GM19023 (cell line): ENCODE measurements around the gene DDX54.

ENCODE experiments used
- ATAC-seq: cut with Tn5 transposase; IDR thresholded peaks from one replicate; pipeline ENCODE4 v1.9.1; 2021; ENCODE audit warnings: mild to moderate bottlenecking, moderate library complexity; ENCODE audit not compliant: unreplicated experiment

Gene DDX54

DNA sequence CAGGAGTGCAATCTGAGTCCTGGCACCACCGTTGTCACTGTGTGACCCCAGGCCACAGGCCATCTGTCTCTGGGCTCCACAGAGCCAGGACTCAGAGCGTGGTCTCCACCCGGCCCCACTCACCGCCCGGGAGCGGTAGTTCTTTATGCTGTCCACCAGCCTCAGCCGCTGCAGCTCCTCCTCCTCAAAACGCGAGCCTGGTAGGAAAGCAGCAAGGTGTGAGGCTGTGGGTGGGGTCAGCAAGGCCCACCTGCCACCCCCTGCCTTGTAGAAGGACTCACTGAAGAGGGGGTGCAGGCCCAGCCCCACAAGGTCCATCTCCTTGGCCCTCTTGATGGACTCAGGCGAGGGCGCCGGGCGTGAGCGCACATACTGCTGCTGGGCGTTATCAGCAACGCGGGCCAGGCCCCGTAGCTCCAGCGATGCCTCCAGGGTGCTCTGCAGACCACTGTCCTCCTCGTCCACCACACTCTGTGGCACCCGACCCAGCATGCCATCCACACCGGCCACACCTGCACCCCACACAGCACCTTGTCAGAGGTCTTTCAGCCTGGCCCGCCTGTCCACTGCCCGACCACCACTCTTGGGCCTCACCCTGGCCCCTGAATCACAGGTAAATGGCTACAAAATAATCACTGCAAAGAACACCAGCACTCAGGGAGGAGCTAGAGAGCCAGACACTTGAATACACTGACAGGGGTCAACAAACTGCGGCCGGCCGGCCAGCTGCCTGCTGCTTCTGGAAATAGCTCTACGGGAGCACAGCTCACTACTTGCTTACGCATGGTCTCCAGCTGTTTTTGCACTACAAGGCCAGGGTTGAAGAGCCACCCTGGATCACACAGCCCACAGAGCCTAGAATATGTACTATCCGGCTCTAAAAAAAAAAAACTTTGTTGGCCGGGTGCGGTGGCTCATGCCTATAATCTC, 19.5 kb downstream of the DDX54 start:
- no peak for ATAC-seq

DNA sequence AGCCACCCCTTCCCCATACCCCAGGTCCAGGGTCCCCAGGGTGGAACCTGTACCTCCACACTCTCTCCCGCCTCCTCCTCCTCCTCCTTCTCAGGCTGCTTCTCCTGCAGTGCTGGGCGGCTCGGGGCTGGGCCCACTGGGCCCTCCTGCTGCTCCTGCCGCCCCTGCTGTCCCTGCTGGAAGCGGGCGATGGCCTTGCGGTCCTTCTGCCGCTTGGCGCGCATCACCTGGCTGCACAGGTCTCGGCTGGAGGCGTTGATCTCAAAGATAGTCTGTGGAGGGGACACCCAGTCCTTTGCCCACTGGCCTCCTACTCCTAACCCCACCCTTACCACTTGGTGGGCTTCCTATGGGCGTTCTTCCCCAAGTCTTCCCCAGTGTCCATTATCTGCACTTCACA, 21.3 kb downstream of the DDX54 start:
- no peak for ATAC-seq

DNA sequence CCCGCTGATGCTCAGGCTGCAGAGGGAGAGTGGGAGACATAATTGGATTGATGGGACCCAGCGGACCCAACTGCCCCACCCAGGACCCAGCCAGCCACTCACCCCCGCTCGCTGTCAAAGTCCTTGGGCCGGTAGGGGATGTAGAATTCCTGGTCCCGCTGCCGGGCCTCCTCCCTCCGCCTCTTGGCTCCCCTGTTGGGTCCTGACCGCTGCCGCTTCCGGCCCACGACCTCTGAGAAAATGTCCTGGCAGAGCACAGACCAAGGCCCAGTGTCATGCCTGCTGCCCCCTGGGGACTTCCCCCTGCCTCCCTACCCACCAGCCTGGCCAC, 22.3 kb downstream of the DDX54 start:
- ATAC-seq, result no peak

DNA sequence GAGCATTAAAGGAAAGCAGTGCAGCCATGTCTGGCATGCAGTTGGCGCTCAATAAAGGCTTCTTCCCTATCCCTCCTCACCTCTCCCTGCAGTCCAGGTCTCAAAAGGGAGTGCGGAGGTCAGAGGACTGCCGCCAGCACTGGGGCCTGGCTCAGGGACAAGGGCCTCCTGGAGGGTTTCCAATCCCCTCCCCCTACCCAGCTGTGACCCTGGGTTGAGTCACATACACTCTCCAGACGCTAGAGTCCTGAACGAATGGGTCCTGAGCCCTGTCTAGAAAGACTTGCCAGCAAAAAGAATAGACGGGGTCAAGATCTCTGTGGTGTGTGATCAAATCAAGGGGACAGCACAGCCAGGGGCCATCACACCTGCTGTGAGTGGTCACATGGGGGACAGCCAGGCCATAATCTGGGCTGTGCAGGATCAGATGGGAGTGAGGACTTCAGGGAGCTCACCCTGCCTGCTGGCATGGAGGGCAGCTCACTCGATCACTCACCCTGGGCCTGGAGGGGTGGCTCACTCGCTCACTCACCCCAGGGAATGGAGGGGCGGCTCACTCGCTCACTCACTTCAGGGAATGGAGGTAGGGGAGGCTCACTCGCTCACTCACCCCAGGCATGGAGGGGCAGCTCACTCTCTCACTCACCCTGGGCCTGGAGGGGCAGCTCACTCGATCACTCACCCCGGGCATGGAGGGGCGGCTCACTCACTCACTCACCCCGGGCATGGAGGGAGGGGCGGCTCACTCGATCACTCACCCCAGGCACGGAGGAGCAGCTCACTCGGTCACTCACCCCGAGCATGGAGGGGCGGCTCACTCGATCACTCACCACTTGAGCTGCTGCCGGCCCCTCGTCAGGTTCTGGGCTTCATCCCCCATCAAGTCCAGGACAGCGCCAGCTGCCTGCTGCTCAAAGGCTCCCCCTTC, 22.9 kb downstream of the DDX54 start:
- ATAC-seq, result no peak

DNA sequence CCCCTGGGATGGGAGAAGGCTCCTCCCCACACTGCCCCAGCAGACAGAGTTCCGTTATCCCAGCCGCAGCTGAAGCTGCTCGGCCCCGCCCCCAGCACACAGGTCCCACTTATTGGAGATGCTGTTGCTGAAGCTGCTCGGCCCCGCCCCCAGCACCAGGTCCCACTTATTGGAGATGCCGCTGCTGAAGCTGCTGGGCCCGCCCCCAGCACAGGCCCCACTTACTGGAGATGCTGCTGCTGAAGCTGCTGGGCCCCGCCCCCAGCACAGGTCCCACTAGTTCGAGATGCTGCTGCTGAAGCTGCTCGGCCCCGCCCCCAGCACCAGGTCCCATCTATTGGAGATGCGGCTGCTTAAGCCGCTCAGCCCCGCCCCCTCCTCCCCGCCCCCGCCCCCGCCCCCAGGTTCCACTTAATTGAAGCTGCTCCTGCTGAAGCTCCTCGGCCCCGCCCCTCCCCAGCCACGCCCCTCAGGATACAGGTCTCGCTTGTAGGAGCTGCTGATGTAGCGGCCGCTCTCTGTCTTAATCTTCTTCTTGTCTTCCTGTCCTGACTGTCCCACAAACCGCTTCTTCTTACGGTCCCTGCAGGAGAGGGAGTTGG, 23.8 kb downstream of the DDX54 start:
- ATAC-seq, result no peak

DNA sequence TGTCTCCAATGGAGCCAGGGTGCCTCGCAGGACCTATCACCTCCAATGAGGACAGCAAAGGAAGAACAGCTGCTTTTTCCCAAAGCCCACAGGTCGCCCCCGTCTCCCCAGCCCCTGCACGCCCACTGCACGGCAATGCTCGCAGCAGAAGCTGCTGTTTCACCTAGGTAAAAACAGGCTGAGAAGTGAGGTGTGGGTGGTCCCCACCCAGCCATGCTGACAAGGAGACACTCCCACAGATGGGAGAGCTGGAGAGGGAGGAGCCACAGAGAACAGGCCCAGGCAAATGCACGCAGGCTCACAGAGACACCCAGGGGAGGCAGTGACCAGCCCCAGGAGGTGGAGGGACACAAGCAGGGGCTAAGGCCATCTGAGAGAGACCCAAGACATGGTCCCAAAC, 25.3 kb downstream of the DDX54 start:
- ATAC-seq, result no peak

DNA sequence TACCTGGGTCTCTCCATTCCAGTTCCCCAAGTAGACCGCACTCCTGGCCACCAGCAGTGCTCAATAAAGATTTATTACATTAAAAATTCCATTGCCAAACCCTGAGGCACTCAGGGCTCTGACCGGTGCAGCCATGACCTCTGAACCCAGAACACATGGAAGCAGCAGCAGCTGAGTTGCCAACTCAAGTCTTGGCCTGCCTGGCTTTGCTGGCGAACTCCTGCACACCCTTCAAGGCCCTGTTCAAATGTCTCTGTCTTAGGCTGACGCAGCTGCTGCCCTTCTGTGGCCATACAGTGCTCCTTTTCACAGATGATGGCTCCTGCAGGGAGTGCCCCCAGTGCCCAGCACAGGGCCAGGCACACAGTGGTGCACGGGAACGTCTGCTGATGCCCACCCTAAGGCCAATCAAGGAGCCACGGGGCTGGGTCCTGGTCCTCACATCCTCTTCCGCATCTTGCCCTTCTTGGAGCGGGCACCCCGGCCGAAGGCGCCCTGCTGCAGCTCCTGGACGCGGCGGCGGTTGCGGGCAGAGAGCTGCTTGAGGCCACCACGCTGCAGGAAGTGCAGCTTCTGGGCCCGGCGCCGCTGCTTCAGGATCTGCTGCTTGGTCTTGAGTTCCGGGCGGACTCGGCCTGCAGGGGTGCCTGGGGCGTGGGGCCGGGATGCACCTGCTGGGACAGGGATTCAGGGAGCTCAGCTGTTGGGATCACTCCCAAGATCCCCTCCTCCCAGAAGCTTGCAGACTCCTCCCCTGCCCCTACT, 26.7 kb downstream of the DDX54 start:
- no peak for ATAC-seq

DNA sequence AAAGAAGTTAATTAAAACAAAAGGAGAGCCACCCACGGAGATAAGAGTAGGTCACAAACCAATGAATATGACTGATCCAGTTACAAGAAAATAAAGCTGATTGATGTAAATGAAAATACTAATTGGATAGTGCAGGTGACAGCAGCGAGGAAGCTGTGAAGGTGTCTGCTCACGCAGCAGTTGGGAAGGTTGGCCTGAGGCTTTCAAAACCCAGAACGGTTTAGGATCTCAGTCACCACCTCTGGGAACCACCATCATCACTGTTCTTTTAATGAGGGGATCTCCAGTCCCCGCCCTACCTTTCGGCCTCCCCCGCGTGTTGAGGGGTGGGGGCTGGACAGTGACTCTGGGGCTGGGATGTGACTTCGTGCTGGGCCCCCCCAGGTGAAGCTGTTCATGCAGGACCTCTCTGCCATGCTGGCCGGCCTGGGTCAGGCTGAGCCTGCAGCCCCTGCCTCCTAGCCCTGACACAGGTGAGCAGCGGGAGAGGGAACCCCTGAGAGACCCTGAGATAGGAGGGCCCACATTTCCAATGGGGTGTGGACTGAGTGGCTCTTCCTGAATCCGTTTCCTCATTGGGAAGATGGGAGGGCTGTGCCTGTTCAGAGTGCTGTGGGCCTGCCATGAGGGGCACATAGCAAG, 27.9 kb downstream of the DDX54 start:
- no peak for ATAC-seq

DNA sequence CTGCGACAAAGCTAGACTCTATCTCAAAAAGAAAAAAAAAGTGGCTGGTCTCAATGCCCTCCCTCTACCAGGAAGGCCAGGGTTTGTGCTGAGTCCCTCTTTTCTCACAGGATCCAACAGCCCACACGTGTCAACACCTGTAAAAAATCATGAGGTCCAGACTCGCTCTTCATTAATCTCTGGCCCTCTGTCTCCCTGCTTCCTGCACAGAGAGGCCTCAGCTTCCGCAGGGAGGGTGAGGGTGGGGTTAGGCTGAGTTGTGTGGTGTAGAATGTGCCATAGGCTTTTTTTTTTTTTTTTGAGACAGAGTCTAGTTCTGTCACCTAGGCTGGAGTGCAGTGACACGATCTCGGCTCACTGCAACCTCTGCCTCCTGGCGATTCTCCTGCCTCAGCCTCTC, 29.6 kb downstream of the DDX54 start:
- no peak for ATAC-seq

DNA sequence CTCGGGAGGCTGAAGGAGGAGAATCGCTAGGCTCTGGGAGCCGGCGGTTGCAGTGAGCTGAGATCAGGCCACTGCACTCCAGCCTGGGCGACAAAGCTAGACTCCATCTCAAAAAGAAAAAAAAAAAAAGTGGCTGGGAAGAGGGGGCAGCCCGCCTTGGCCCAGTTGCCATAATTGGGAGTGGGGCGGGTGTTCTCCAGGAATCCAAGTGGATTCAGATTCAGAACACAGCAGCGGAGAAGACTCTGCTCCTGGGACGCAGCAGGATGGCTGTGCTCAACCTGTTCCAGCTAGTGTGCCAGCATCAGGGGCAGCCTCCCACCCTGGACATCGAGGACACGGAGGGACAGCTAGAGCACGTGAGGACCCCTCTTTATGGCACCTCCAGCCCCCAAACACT, 30.2 kb downstream of the DDX54 start:
- ATAC-seq, result no peak

DNA sequence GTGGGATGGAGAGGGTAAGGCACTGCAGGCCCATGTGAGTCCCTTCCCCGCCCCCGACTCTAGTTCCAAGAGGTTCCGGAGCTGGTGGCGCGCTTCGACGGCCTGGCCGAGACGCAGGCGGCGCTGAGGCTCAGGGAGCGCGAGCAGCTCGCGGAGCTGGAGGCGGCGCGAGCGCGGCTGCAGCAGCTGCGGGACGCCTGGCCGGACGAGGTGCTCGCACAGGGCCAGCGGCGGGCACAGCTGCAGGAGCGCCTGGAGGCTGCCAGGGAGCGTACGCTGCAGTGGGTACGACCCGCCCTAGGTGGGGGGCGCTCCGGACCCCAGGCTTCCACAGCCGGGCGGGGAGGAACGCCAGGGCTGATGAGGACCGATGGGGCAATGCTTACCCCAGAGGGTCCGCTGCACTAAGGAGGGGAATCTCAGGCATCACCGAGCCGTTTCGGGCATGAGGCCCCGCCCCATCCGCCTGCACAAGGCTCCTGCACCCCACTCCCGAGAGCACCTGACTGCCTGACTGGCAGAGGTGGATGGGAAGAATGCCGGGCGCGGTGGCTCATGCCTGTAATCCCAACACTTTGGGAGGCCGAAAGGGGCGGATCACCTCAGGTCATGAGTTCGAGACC, 30.8 kb downstream of the DDX54 start:
- ATAC-seq, result no peak

DNA sequence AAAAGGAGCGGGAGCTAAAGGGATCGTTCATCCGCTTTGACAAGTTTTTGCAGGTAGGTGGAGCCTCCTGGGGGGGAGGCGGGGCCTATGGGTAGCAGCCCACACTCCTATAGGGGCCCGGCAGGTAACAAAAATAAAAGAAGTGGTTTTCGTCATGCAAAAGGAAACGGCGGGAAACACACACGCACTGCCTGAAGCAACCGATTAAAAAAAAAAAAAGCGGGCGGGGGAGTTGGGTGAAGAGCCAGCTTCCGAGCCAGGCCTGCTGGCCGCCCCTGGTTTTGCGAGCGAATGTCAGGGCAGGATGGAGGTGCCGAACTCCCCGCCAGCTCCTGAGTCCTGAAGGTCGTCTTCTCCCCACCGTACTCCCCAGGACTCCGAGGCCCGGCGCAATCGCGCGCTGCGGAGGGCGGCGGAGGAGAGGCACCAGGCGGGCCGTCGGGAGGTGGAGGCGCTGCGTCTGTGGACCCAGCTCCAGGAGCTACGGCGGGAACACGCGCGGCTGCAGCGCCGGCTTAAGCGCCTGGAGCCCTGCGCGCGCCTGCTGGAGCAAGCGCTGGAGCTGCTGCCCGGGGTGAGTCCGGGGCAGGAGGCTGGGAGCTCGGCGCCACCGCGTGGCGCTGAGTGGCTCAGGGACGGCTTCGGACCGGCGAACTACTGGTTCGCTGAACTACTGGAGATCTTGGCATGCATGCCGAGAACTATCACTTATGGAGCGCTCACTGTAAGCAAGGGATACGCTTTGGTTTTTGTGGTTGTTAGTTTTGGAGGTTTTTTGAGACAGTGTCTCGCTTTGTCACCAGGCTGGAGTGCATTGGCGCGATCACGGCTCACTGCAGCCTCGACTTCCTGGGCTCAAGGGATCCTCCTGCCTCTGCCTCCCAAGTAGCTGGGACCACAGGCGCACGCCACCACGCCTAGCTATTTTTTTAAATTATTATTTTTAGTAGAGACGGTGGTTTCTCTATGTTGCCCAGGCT, 32.2 kb downstream of the DDX54 start:
- peak; percentile 62 for ATAC-seq

DNA sequence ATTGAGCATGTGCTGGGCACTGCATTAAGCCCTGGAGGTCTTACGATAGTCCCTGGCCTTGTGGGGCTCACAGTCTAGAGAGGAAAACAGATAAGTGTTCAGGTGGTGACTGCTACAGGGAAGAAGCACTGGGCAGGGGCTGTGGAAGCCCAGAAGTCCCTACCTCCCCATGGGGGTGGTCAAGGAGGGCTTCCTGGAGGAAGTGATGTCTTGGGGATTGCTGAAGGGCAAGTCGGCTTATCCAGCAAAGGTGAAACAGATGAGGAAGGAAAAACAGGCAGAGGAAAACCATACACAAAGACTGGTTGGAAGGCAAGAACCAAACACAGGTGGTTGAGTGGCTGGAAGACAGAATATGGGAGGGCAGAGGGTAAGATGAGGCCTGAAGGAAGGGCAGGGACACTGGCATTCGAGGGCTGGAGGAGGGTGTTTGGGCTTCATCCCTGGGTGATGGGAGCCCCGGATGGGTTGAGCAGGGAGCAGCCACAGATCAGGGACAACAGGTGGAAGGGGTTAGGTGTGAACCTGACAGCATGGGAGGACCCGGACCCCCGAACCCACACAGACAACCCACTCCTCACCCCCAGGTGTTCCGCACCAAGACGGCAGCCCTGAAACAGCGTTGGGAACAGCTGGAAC, 33.0 kb downstream of the DDX54 start:
- ATAC-seq, result no peak

DNA sequence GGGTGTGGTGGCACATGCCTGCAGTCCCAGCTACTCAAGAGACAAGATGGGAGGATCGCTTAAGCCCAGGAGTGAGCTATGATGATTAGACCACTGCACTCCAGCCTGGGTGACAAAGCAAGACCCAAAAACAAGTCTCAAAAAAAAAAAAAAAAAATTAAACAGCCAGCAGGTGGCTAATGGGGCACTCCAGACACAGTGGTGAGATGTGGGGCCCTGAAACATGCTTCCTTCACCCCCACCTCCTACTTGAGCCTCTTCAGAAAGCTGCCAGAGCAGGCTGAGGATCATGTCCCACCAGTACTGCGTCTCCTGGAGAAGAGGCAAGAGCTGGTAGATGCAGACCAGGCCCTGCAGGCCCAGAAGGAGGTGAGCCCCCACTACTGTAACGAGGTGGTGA, 33.6 kb downstream of the DDX54 start:
- ATAC-seq, result no peak

DNA sequence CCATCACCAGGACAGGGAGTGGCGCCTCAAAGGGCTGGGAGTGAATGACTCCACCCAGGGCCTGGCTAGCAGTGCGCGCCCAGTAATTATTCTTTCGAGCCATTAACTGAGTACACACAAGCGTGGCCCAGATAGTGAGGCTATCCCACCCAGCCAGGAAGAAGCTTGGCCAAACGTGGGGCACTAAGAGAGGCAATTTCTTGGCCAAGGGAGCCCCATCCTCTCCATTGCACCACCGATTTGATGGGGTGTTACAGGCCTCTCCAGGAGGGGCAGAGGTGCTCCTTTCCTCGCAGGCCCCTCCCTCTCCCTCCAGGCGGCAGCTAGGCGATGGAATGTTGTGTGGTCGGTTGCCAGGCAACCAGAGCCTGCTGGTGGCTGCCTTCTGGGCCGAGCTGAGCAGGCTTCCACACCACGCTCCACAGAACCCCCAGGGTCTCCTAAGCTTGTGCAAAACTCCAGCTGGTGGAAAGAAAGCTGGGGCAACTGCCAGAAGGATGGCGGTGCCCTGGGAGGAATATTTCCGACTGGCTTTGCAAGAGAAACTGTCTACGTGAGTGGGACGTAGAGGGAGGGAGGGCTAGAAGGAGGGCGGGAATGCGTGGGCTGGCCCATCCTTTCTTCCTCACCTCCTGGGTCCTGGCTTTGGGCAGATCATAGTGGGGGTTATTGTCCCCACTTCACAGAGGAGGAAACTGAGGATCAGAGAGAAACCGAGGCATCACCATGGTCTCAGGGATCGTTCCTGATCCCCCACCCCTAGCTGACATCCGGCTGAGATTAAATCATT, 35.7 kb downstream of the DDX54 start, which contains the start of gene CFAP73:
TSS of gene CFAP73 (plus strand) at position 364 of the 790 bp plus-strand sequence. CDS start at position 498, 134 bp downstream.
- ATAC-seq, result no peak

DNA sequence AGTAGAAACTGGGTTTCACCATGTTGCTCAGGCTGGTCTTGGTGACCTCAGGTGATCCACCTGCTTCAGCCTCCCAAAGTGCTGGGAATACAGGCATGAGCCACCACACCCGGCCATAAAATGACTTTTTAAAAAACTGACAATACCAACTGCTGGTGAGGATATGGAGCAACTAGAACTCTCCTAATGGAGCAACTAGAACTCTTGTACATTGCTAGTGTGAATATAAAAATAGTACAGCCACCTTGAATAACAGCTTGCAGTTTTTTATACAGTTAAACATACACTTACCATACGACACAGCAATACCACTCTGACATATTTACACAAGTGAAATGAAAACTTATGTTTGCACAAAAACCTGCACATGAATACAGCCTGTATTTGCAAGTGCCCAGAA, 38.3 kb downstream of the DDX54 start:
- no peak for ATAC-seq
